Transverse colon (tissue), 4 donors: ENCODE measurements around the gene ETFB. TPM values are rescaled to one million over a fixed set of nuclear protein-coding genes. Genes with fewer than 3 reads are reported as not detected.

ENCODE experiments used
- DNase-seq: peaks from one replicate; pipeline ENCODE4 v3.0.0-alpha.2; 2019
- H3K27ac ChIP-seq, 4 donors: fragments of 200-600 bp; sonication (generic); 2 replicates each; pipeline ENCODE4 v1.5.1; 2016 to 2018; ENCODE audit warnings: inconsistent platforms in 4 of 4
- H3K27me3 ChIP-seq: fragments of 200-600 bp; sonication (generic); 2 replicates; pipeline ENCODE4 v1.5.1; 2017; ENCODE audit warnings: inconsistent platforms
- H3K36me3 ChIP-seq, 4 donors: fragments of 200-600 bp; sonication (generic); 2 replicates each; pipeline ENCODE4 v1.5.1; 2017 to 2019; ENCODE audit warnings: inconsistent platforms in 4 of 4
- H3K4me1 ChIP-seq, 4 donors: fragments of 200-600 bp; sonication (generic); 2 replicates each; pipeline ENCODE4 v1.5.1; 2017 to 2020; ENCODE audit warnings: inconsistent platforms in 4 of 4
- H3K4me3 ChIP-seq, 4 donors: fragments of 200-600 bp; sonication (generic); 1 replicate in 1 of 4; 2 replicates in 3 of 4; pipeline versions ENCODE4 v1.5.1 to v1.6.1; 2017 to 2019; ENCODE audit warnings: inconsistent platforms in 4 of 4
- H3K9me3 ChIP-seq, 2 donors: fragments of 200-600 bp; sonication (generic); 2 replicates each; pipeline ENCODE4 v1.5.1; 2017 to 2019; ENCODE audit warnings: inconsistent platforms in 2 of 2
- CTCF ChIP-seq, 5 experiments: fragments of 200-600 bp in 3 of 5; fragments of 450-650 bp in 2 of 5; sonication (generic) in 3 of 5; IDR thresholded peaks; 1 replicate in 2 of 5; 2 replicates in 3 of 5; pipeline ENCODE4 v1.5.1; 2016 to 2017; ENCODE audit warnings: antibody characterized with exemption in 5 of 5, inconsistent platforms in 3 of 5, mild to moderate bottlenecking in 2 of 5, moderate library complexity in 1 of 5
- EP300 ChIP-seq: sonication (generic); formaldehyde crosslinking; IDR thresholded peaks from one replicate; pipeline ENCODE4 v1.6.1; 2017; ENCODE audit warnings: antibody characterized with exemption, low read depth
- POLR2A ChIP-seq: fragments of 450-650 bp; IDR thresholded peaks from one replicate; pipeline ENCODE4 v1.6.1; 2016; ENCODE audit warnings: antibody characterized with exemption, mild to moderate bottlenecking, moderate library complexity
- POLR2AphosphoS5 ChIP-seq, 3 donors: sonication (generic); formaldehyde crosslinking; IDR thresholded peaks; one replicate each; pipeline ENCODE4 v1.6.1; 2016; ENCODE audit warnings: antibody characterized with exemption in 3 of 3
- WGBS, 2 donors: methylation state at CpG; one replicate each; pipeline ENCODE4 v1.1.5; 2018; ENCODE audit warnings: low coverage in 1 of 2; 5-methylcytosine and 5-hydroxymethylcytosine counted together
- in situ Hi-C, 4 donors: fragments of 200-750 bp; cut with MboI; loops; one replicate each; pipeline versions ENCODE4 v1.15.0 to v1.15.1; 2017; ENCODE audit warnings: low sequenced_read_pairs in 3 of 4, low pct_ligation_motif_present in 1 of 4, low pct_unique_long_range_greater_than_20kb in 1 of 4
- intact Hi-C: fragments of 100-400 bp; cut with DNase I; formaldehyde crosslinking; loops from one replicate; pipeline ENCODE4 v1.15.1; 2023; ENCODE audit warnings: low total_unique reads
- total RNA-seq, 4 donors: library from RNA; depleted of rRNA; stranded (reverse); fragments of >200 nt; gene quantifications; one replicate each; pipeline ENCODE4 v1.1.0, GENCODE V29; 2016

The ETFB gene
- total RNA-seq, 4 donors from 2014 or later = 56.9 to 147 (median 99.1) TPM

- Histone ChIP-seq H3K9me3 (no peaks in the 10 kb centered on the region), H3K4me3 (no peak overlapping the region), H3K36me3 (peaks cover 0 to 4% (median 0%) of the 10 kb centered on the region in 4 donors), H3K4me1 (peaks cover 0 to 6% (median 5%) of the 10 kb centered on the region in 4 donors), H3K27me3 (no peaks in the 10 kb centered on the region), H3K27ac (no peak overlapping the region)
- no peak for TF ChIP-seq CTCF (IDR thresholded peaks at IDR 0.05)
- TF ChIP-seq POLR2AphosphoS5 (IDR thresholded peaks at IDR 0.05) = no peak
- no peak for TF ChIP-seq POLR2A
- TF ChIP-seq EP300 = no peak
- DNase-seq = no peak
- in situ Hi-C loops (loop anchor here in 1 of 4 donors (25.0 kb wide), 1 partner anchor 92 kb away; no protein-coding TSS in a partner anchor), intact Hi-C loops (no loop called here)
- 95% methylated on average over 9 of the region's 9 CpGs; no CpG with 5 or more reads in 1 of the 2 donors for WGBS, 2 donors
Observed at GRCh38 chr19:51345076-51345620, 21.0 kb downstream of the ETFB start.

- Histone ChIP-seq H3K36me3 (no peaks in the 10 kb centered on the region), H3K27me3 (no peaks in the 10 kb centered on the region), H3K4me3 (no peak overlapping the region), H3K9me3 (no peaks in the 10 kb centered on the region), H3K4me1 (peaks cover 0 to 18% (median 12%) of the 10 kb centered on the region in 4 donors), H3K27ac (no peak overlapping the region)
- WGBS, 2 donors = 52 to 56% methylated on average over 6 to 9 of the region's 9 CpGs
- TF ChIP-seq POLR2AphosphoS5 (IDR thresholded peaks at IDR 0.05) (no peak), EP300 (no peak), POLR2A (no peak), CTCF (IDR thresholded peaks at IDR 0.05) (no peak)
- intact Hi-C loops (no loop called here), in situ Hi-C loops (loop anchor here in 1 of 4 donors (25.0 kb wide), 1 partner anchor 94 kb away; no protein-coding TSS in a partner anchor)
- DNase-seq = no peak
Observed at GRCh38 chr19:51342631-51343569, 23.3 kb downstream of the ETFB start.

GRCh38 chr19:51341976-51342580 is 24.1 kb downstream of the ETFB start, which contains the start of gene VSIG10L:
Gene VSIG10L (minus strand): TSS chr19:51342139. CDS start chr19:51342124, 15 bp downstream.
- Histone ChIP-seq H3K27me3 (no peaks in the 10 kb centered on the region), H3K4me3 (no peak within 1 kb of the TSS), H3K9me3 (no peaks in the 10 kb centered on the region), H3K27ac (no peak within 1 kb of the TSS), H3K36me3 (no peaks in the 10 kb centered on the region), H3K4me1 (peaks cover 0 to 18% (median 12%) of the 10 kb centered on the region in 4 donors)
- in situ Hi-C loops = loop anchor here in 1 of 4 donors (25.0 kb wide), 1 partner anchor 95 kb away; no protein-coding TSS in a partner anchor
- intact Hi-C loops = no loop called here
- WGBS, 2 donors = 49% methylated on average over 3 of the region's 3 CpGs; no CpG with 5 or more reads in 1 of the 2 donors
- no peak for DNase-seq
- no peak for TF ChIP-seq POLR2AphosphoS5 (IDR thresholded peaks at IDR 0.05)
- TF ChIP-seq POLR2A = no peak
- no peak for TF ChIP-seq CTCF (IDR thresholded peaks at IDR 0.05)
- TF ChIP-seq EP300 = no peak
